GM12878 (cell line): ENCODE results near the gene CACNA1B. TPM values are rescaled to one million over a fixed set of nuclear protein-coding genes. Genes with fewer than 3 reads are reported as not detected.

Experiments used
- ATAC-seq: fragments of 200-7000 bp; cut with Tn5 transposase; 3 replicates; pipeline ENCODE4 v1.9.1; 2020; ENCODE audit warnings: mild to moderate bottlenecking, moderate library complexity
- BruUV-seq: library from RNA; stranded (reverse); fragments of 400-500 nt; replicated peaks from 2 replicates; lab custom pipeline; 2021; lab: Mats Ljungman, UMichigan
- CTCF ChIA-PET: fragments of 300-600 bp; sonication (Branson Sonifier 250); formaldehyde crosslinking; extraction: SDS; loops from one replicate; lab custom pipeline; 2021; ENCODE audit warnings: inconsistent platforms; lab: Yijun Ruan, JAX
- POLR2A ChIA-PET: fragments of 350-600 bp; formaldehyde crosslinking; extraction: SDS; loops from one replicate; lab custom pipeline; 2021; ENCODE audit warnings: inconsistent platforms; lab: Charles Lee
- RAD21 ChIA-PET: fragments of 300-600 bp; sonication (Branson Sonifier 250); formaldehyde crosslinking; loops from one replicate; lab custom pipeline; 2023; ENCODE audit warnings: antibody characterized with exemption; ENCODE audit not compliant: unreplicated experiment; lab: Charles Lee
- SMC1A ChIA-PET: fragments of 300-600 bp; sonication (Branson Sonifier 250); formaldehyde crosslinking; loops from one replicate; lab custom pipeline; 2023; ENCODE audit not compliant: unreplicated experiment, uncharacterized antibody; lab: Charles Lee
- DNase-seq: peaks from one replicate; pipeline ENCODE4 v3.0.0-alpha.2; 2011; ENCODE audit warnings: low read depth, low spot score
- FAIRE-seq: peaks from 3 replicates; lab custom pipeline; 2011; peaks lifted over from hg19 to GRCh38; lab: Jason Lieb, UNC
- H2AFZ ChIP-seq: 2 replicates; pipeline ENCODE4 v1.6.0; 2011; ENCODE audit warnings: low read depth, low read length, control low read depth; ENCODE audit not compliant: control insufficient read depth
- H3K27ac ChIP-seq: 2 replicates; pipeline ENCODE4 v1.5.1; 2011; ENCODE audit warnings: control low read depth; ENCODE audit not compliant: control insufficient read depth, insufficient read depth
- H3K27me3 ChIP-seq, 2 experiments: replicated peaks in 1 of 2; 2 replicates each; pipeline versions ENCODE4 v1.6.0 to v1.6.1; 2011; ENCODE audit warnings: low read length in 1 of 2; ENCODE audit not compliant: control insufficient read depth in 2 of 2, insufficient read depth in 2 of 2
- H3K36me3 ChIP-seq, 2 experiments: 2 replicates each; pipeline ENCODE4 v1.5.1; 2011; ENCODE audit warnings: low read length in 1 of 2; ENCODE audit not compliant: control insufficient read depth in 2 of 2, insufficient read depth in 2 of 2
- H3K4me1 ChIP-seq: 2 replicates; pipeline ENCODE4 v1.6.1; 2011; ENCODE audit warnings: mild to moderate bottlenecking, low read length, moderate library complexity, mixed read lengths; ENCODE audit not compliant: control insufficient read depth, insufficient read depth
- H3K4me2 ChIP-seq: 2 replicates; pipeline ENCODE4 v1.6.0; 2011; ENCODE audit warnings: control low read depth; ENCODE audit not compliant: control insufficient read depth, insufficient read depth
- H3K4me3 ChIP-seq: fragments of 200-600 bp; sonication (generic); 2 replicates; pipeline ENCODE4 v1.5.1; 2016
- H3K79me2 ChIP-seq: 2 replicates; pipeline ENCODE4 v1.6.0; 2011; ENCODE audit warnings: low read length; ENCODE audit not compliant: control insufficient read depth, insufficient read depth
- H3K9ac ChIP-seq: 2 replicates; pipeline ENCODE4 v1.8.0; 2011; ENCODE audit warnings: low read length, control low read depth, mixed read lengths; ENCODE audit not compliant: control insufficient read depth, insufficient read depth
- H3K9me3 ChIP-seq: replicated peaks from 3 replicates; pipeline ENCODE4 v1.5.1; 2011; ENCODE audit warnings: mild to moderate bottlenecking, low read length; ENCODE audit not compliant: control insufficient read depth, insufficient read depth
- H4K20me1 ChIP-seq: 2 replicates; pipeline ENCODE4 v1.6.0; 2011; ENCODE audit not compliant: control insufficient read depth, insufficient read depth
- BHLHE40 ChIP-seq, 2 experiments: fragments of 450-650 bp in 1 of 2; IDR thresholded peaks; 2 replicates each; pipeline ENCODE4 v1.6.1; 2011 to 2017; ENCODE audit warnings: low read depth in 2 of 2, borderline replicate concordance in 1 of 2, improper control_type of control experiment in 1 of 2, low read length in 1 of 2, mild to moderate bottlenecking in 1 of 2
- CBX5 ChIP-seq: sonication (generic); IDR thresholded peaks from 2 replicates; pipeline ENCODE4 v1.6.1; 2016; ENCODE audit warnings: low read depth, moderate library complexity, mild to moderate bottlenecking, inconsistent platforms
- IKZF1 ChIP-seq: fragments of 450-650 bp; conservative IDR thresholded peaks from 2 replicates; pipeline ENCODE4 v1.6.1; 2017; ENCODE audit warnings: antibody characterized with exemption, mild to moderate bottlenecking
- IRF5 ChIP-seq: fragments of 450-650 bp; IDR thresholded peaks from 2 replicates; pipeline ENCODE4 v1.6.1; 2017; ENCODE audit warnings: borderline replicate concordance
- MXI1 ChIP-seq: fragments of 150-350 bp; IDR thresholded peaks from 2 replicates; pipeline ENCODE4 v1.6.1; 2011; ENCODE audit warnings: low read depth, mild to moderate bottlenecking, inconsistent platforms, low read length, improper control_type of control experiment
- NFYB ChIP-seq: IDR thresholded peaks from 2 replicates; pipeline ENCODE4 v1.6.1; 2011; ENCODE audit warnings: low read depth, mild to moderate bottlenecking, low read length, improper control_type of control experiment, moderate library complexity; ENCODE audit not compliant: insufficient read depth
- RUNX3 ChIP-seq: IDR thresholded peaks from 2 replicates; pipeline ENCODE4 v1.6.1; 2012; ENCODE audit warnings: low read length, inconsistent platforms
- SMAD1 ChIP-seq: fragments of 450-650 bp; IDR thresholded peaks from 2 replicates; pipeline ENCODE4 v1.6.1; 2018; ENCODE audit warnings: mild to moderate bottlenecking, low read depth; ENCODE audit not compliant: partially characterized antibody
- SREBF1 ChIP-seq: IDR thresholded peaks from 2 replicates; pipeline ENCODE4 v1.6.1; 2012; ENCODE audit warnings: mild to moderate bottlenecking, low read length
- STAT3 ChIP-seq: IDR thresholded peaks from 2 replicates; pipeline ENCODE4 v1.6.1; 2011; ENCODE audit warnings: low read depth, low read length, improper control_type of control experiment
- TBL1XR1 ChIP-seq: IDR thresholded peaks from 2 replicates; pipeline ENCODE4 v1.6.1; 2012; ENCODE audit warnings: low read depth, low read length, improper control_type of control experiment
- USF1 ChIP-seq: IDR thresholded peaks from 2 replicates; pipeline ENCODE4 v1.6.1; 2011; ENCODE audit warnings: borderline replicate concordance, low read depth, mild to moderate bottlenecking, moderate library complexity, mixed read lengths, low read length; ENCODE audit not compliant: insufficient read depth; ENCODE audit errors: extremely low read length
- WGBS: methylation state at CpG from one replicate; pipeline ENCODE4 v1.1.6; 2016; ENCODE audit warnings: low lambda C conversion rate; ENCODE audit not compliant: insufficient replicate concordance, insufficient coverage; ENCODE audit errors: missing lambda C conversion rate; 5-methylcytosine and 5-hydroxymethylcytosine counted together
- in situ Hi-C: fragments of 300-500 bp; cut with MboI; formaldehyde crosslinking; loops from 9 replicates; pipeline ENCODE4 v1.14.3; 2018; ENCODE audit warnings: mixed read lengths
- intact Hi-C: fragments of 100-400 bp; cut with micrococcal nuclease; formaldehyde crosslinking; loops from one replicate; pipeline ENCODE4 v1.14.2; 2022; ENCODE audit not compliant: unreplicated experiment
- polyA plus RNA-seq, 11 experiments: library from polyadenylated mRNA; depleted of rRNA in 4 of 11; unstranded in 6 of 11; stranded (reverse) in 5 of 11; fragments of >200 nt; fragmentation: Nextera tagmentation in 4 of 11; fragmentation: Illumina TruSeq in 1 of 11; extraction: Ambion mirVana in 4 of 11; extraction: Trizol in 1 of 11; gene quantifications; 1 replicate in 1 of 11; 2 replicates in 10 of 11; pipeline versions ENCODE4 v1.2.1 to v1.2.3, GENCODE V29; 2011 to 2016; ENCODE audit warnings: inconsistent platforms in 2 of 11, missing spikeins in 2 of 11, low read depth in 1 of 11
- total RNA-seq, 4 experiments: library from RNA; depleted of rRNA in 3 of 4; stranded (reverse); fragments of >200 nt in 3 of 4; fragmentation: Illumina TruSeq in 1 of 4; extraction: Trizol in 1 of 4; gene quantifications; 2 replicates each; pipeline versions ENCODE4 v1.2.1 to v1.2.3, GENCODE V29; 2013 to 2021

CACNA1B gene
- total and polyA plus RNA-seq, 10 of the 15 experiments (the other 5 are each of a cell fraction or from before 2014, with no cell fraction given): 0.01 to 0.03 (median 0.01) TPM; not detected in 7

- H4K20me1 ChIP-seq: no peaks in the 10 kb centered on the region
- ChIA-PET RAD21 (no interaction called here), CTCF (no interaction called here), POLR2A (no interaction called here), SMC1A (no interaction called here)
- no peak overlapping the region for H3K27ac ChIP-seq
- intact Hi-C loops: no loop called here
- TF ChIP-seq IKZF1: no peak
- no peak for TF ChIP-seq USF1
- no peak for TF ChIP-seq SMAD1
- no peak for TF ChIP-seq BHLHE40 (IDR thresholded peaks at IDR 0.05; ENCODE audit: borderline replicate concordance in 1 of 2, low read depth in 2 of 2, low read length in 1 of 2)
- TF ChIP-seq NFYB: no peak
- no peak for TF ChIP-seq STAT3
- no peak for TF ChIP-seq CBX5
- TF ChIP-seq RUNX3: no peak
- TF ChIP-seq MXI1: no peak
- TF ChIP-seq TBL1XR1: no peak
- no peak for TF ChIP-seq SREBF1
- no peak for TF ChIP-seq IRF5
- DNase-seq (no peak), ATAC-seq (no peak), FAIRE-seq (no peak)
- peaks cover 2% of the 10 kb centered on the region; the same call in 2 of the 3 replicates for H3K9me3 ChIP-seq
- 27% methylated on average over 9 of the region's 9 CpGs for WGBS
- in situ Hi-C loops: no loop called here
- no peak overlapping the region for H3K9ac ChIP-seq
- no peaks in the 10 kb centered on the region for H3K4me1 ChIP-seq
- H3K36me3 ChIP-seq: no peaks in the 10 kb centered on the region
- no peak overlapping the region for H3K4me3 ChIP-seq
- BruUV-seq: no TSS peak
- no peaks in the 10 kb centered on the region for H3K27me3 ChIP-seq
- no peaks in the 10 kb centered on the region for H3K79me2 ChIP-seq
- no peak overlapping the region for H3K4me2 ChIP-seq
- H2AFZ ChIP-seq: no peak overlapping the region
Measured at GRCh38 chr9:137924761-137925369, 47.3 kb downstream of the CACNA1B start.
